IPS DF 6.9 (cell line): Measurements from ENCODE around the gene AATK.

Experiments
- DNase-seq: peaks from one replicate; pipeline ENCODE4 v3.0.0-alpha.2; 2013; ENCODE audit warnings: low read depth, low spot score
- H3K27ac ChIP-seq: one replicate; pipeline ENCODE4 v1.5.1; 2013; ENCODE audit warnings: low read length, control low read depth
- H3K27me3 ChIP-seq: 2 replicates; pipeline ENCODE4 v1.6.1; 2013; ENCODE audit warnings: mild to moderate bottlenecking, low read length; ENCODE audit not compliant: control insufficient read depth, insufficient read depth
- H3K36me3 ChIP-seq: 2 replicates; pipeline ENCODE4 v1.6.1; 2013; ENCODE audit warnings: low read length; ENCODE audit not compliant: control insufficient read depth, insufficient read depth
- H3K4me1 ChIP-seq: 2 replicates; pipeline ENCODE4 v1.6.1; 2013; ENCODE audit warnings: low read length; ENCODE audit not compliant: control insufficient read depth, insufficient read depth
- H3K4me3 ChIP-seq: 2 replicates; pipeline ENCODE4 v1.5.1; 2013; ENCODE audit warnings: mild to moderate bottlenecking, low read length
- H3K9me3 ChIP-seq: 2 replicates; pipeline ENCODE4 v1.6.1; 2013; ENCODE audit warnings: low read length, inconsistent platforms; ENCODE audit not compliant: control insufficient read depth, insufficient read depth
- WGBS: extraction: QIAGEN DNeasy Blood & Tissue Kit; methylation state at CpG from one replicate; pipeline ENCODE4 v1.1.7; 2013; ENCODE audit warnings: mixed read lengths, missing lambda C conversion rate; ENCODE audit not compliant: insufficient read length, insufficient coverage; 5-methylcytosine and 5-hydroxymethylcytosine counted together

The AATK gene

GRCh38 chr17:81128774-81129173 lies 37.2 kb downstream of the AATK start:
- Histone ChIP-seq H3K27me3 (no peaks in the 10 kb centered on the region), H3K4me3 (no peak overlapping the region), H3K36me3 (no peaks in the 10 kb centered on the region), H3K27ac (no peak overlapping the region), H3K9me3 (no peaks in the 10 kb centered on the region), H3K4me1 (no peaks in the 10 kb centered on the region; the same call in 1 of the 2 replicates)
- no CpG with 5 or more reads among the region's 23 CpGs for WGBS
- no peak for DNase-seq

- Histone ChIP-seq H3K4me3 (no peak overlapping the region), H3K4me1 (no peaks in the 10 kb centered on the region; the same call in 1 of the 2 replicates), H3K27me3 (no peaks in the 10 kb centered on the region), H3K27ac (no peak overlapping the region), H3K9me3 (no peaks in the 10 kb centered on the region), H3K36me3 (no peaks in the 10 kb centered on the region)
- no peak for DNase-seq
- no CpG with 5 or more reads among the region's 14 CpGs for WGBS
Observed at GRCh38 chr17:81128338-81128737, 37.7 kb downstream of the AATK start.

GRCh38 chr17:81127526-81128177 lies 38.4 kb downstream of the AATK start:
- Histone ChIP-seq H3K4me3 (no peak overlapping the region), H3K27ac (no peak overlapping the region), H3K9me3 (no peaks in the 10 kb centered on the region), H3K4me1 (no peaks in the 10 kb centered on the region; the same call in 1 of the 2 replicates), H3K36me3 (no peaks in the 10 kb centered on the region), H3K27me3 (no peaks in the 10 kb centered on the region)
- WGBS = no CpG with 5 or more reads among the region's 25 CpGs
- no peak for DNase-seq

GRCh38 chr17:81127133-81127455 lies 38.9 kb downstream of the AATK start:
- Histone ChIP-seq H3K36me3 (no peaks in the 10 kb centered on the region), H3K27ac (no peak overlapping the region), H3K4me3 (no peak overlapping the region), H3K27me3 (no peaks in the 10 kb centered on the region), H3K4me1 (peaks cover 3% of the 10 kb centered on the region), H3K9me3 (no peaks in the 10 kb centered on the region)
- WGBS = no CpG with 5 or more reads among the region's 5 CpGs
- DNase-seq = no peak

GRCh38 chr17:81126281-81127132 lies 39.5 kb downstream of the AATK start:
- H3K9me3 ChIP-seq = no peaks in the 10 kb centered on the region
- no peaks in the 10 kb centered on the region for H3K27me3 ChIP-seq
- peaks cover 3% of the 10 kb centered on the region for H3K4me1 ChIP-seq
- no peak overlapping the region for H3K27ac ChIP-seq
- H3K4me3 ChIP-seq = no peak overlapping the region
- no CpG with 5 or more reads among the region's 34 CpGs for WGBS
- H3K36me3 ChIP-seq = no peaks in the 10 kb centered on the region
- DNase-seq = no peak

GRCh38 chr17:81125573-81126081 lies 40.4 kb downstream of the AATK start:
- Histone ChIP-seq H3K27ac (no peak overlapping the region), H3K4me1 (peaks cover 3% of the 10 kb centered on the region), H3K4me3 (no peak overlapping the region), H3K9me3 (no peaks in the 10 kb centered on the region), H3K36me3 (no peaks in the 10 kb centered on the region), H3K27me3 (no peaks in the 10 kb centered on the region)
- WGBS = no CpG with 5 or more reads among the region's 14 CpGs
- DNase-seq = no peak

- H3K4me3 ChIP-seq = no peak overlapping the region
- no peak for DNase-seq
- WGBS = no CpG with 5 or more reads among the region's 18 CpGs
- peaks cover 3% of the 10 kb centered on the region for H3K4me1 ChIP-seq
- H3K27me3 ChIP-seq = no peaks in the 10 kb centered on the region
- H3K9me3 ChIP-seq = no peaks in the 10 kb centered on the region
- no peak overlapping the region for H3K27ac ChIP-seq
- no peaks in the 10 kb centered on the region; the same call in 1 of the 2 replicates for H3K36me3 ChIP-seq
Observed at GRCh38 chr17:81124377-81124776, 41.6 kb downstream of the AATK start.

GRCh38 chr17:81123052-81124048 lies 42.7 kb downstream of the AATK start:
- DNase-seq = no peak
- no CpG with 5 or more reads among the region's 39 CpGs for WGBS
- Histone ChIP-seq H3K9me3 (no peaks in the 10 kb centered on the region), H3K27me3 (no peaks in the 10 kb centered on the region), H3K27ac (no peak overlapping the region), H3K4me1 (peaks cover 8% of the 10 kb centered on the region), H3K36me3 (no peaks in the 10 kb centered on the region; the same call in 1 of the 2 replicates), H3K4me3 (no peak overlapping the region)

- H3K4me1 ChIP-seq = peaks cover 8% of the 10 kb centered on the region
- WGBS = no CpG with 5 or more reads among the region's 109 CpGs
- no peak for DNase-seq
Observed at GRCh38 chr17:81121841-81122733, 43.9 kb downstream of the AATK start.

More at GRCh38 chr17:81121841-81122733, 43.9 kb downstream of the AATK start:
- no peak overlapping the region for H3K27ac ChIP-seq
- H3K9me3 ChIP-seq = no peaks in the 10 kb centered on the region
- no peaks in the 10 kb centered on the region; the same call in 1 of the 2 replicates for H3K36me3 ChIP-seq
- H3K4me3 ChIP-seq = peak overlapping the region; percentile 11; the same call in 1 of the 2 replicates
- H3K27me3 ChIP-seq = no peaks in the 10 kb centered on the region
